Adrenal gland (tissue), 12 donors: ENCODE results near the gene GAB4. TPM values are rescaled to one million over a fixed set of nuclear protein-coding genes. Genes with fewer than 3 reads are reported as not detected.

Source experiments
- DNase-seq, 7 donors: peaks; one replicate each; pipeline ENCODE4 v3.0.0-alpha.2; 2019 to 2020
- H3K27ac ChIP-seq, 5 donors: fragments of 200-600 bp; sonication (generic) in 4 of 5; 1 replicate in 3 of 5; 2 replicates in 2 of 5; pipeline versions ENCODE4 v1.5.1 to v1.8.0; 2016 to 2020; ENCODE audit warnings: mild to moderate bottlenecking in 1 of 5
- H3K27me3 ChIP-seq: fragments of 200-600 bp; 2 replicates; pipeline ENCODE4 v1.8.0; 2021
- H3K36me3 ChIP-seq, 2 donors: fragments of 200-600 bp; replicated peaks in 1 of 2; 1 replicate in 1 of 2; 2 replicates in 1 of 2; pipeline versions ENCODE4 v1.5.1 to v1.8.0; 2018 to 2022
- H3K4me1 ChIP-seq, 2 donors: fragments of 200-600 bp; replicated peaks in 1 of 2; 1 replicate in 1 of 2; 2 replicates in 1 of 2; pipeline versions ENCODE4 v1.5.1 to v1.8.0; 2018 to 2021
- H3K4me3 ChIP-seq, 4 donors: fragments of 200-600 bp; sonication (generic) in 3 of 4; one replicate each; pipeline ENCODE4 v1.5.1; 2016 to 2018
- H3K9me3 ChIP-seq, 3 donors: fragments of 200-600 bp; sonication (generic) in 1 of 3; replicated peaks in 1 of 3; 1 replicate in 2 of 3; 2 replicates in 1 of 3; pipeline versions ENCODE4 v1.5.1 to v1.8.0; 2016 to 2021
- POLR2A ChIP-seq, 2 donors: fragments of 450-650 bp; IDR thresholded peaks; one replicate each; pipeline ENCODE4 v1.6.1; 2017; ENCODE audit warnings: antibody characterized with exemption in 2 of 2, mild to moderate bottlenecking in 2 of 2, moderate library complexity in 1 of 2
- WGBS, 4 donors: extraction: QIAGEN DNeasy Blood & Tissue Kit in 2 of 4; methylation state at CpG; one replicate each; pipeline versions ENCODE4 v1.1.5 to v1.1.7; 2013 to 2017; 5-methylcytosine and 5-hydroxymethylcytosine counted together
- intact Hi-C, 2 donors: fragments of 100-400 bp; cut with DNase I; formaldehyde crosslinking; loops; one replicate each; pipeline versions ENCODE4 v1.14.1 to v1.15.0; 2022 to 2023
- polyA plus RNA-seq, 3 donors: library from polyadenylated mRNA; stranded (reverse); fragments of 200-250 nt in 2 of 3; fragments of 350-450 nt in 1 of 3; fragmentation: Illumina TruSeq in 1 of 3; extraction: RNeasy Lipid Tissue Mini Kit (QIAGEN cat#74804) in 1 of 3; gene quantifications; one replicate each; pipeline ENCODE4 v1.2.3, GENCODE V29; 2013 to 2014
- total RNA-seq, 9 donors: library from RNA; depleted of rRNA in 4 of 9; stranded (reverse); fragments of >200 nt in 4 of 9; fragments of 120-200 nt in 1 of 9; fragmentation: NEBNext Ultra II Directional in 1 of 9; extraction: Animal tissue kit (Norgen Biotek cat#: 25700) in 1 of 9; gene quantifications; one replicate each; pipeline versions ENCODE4 v1.1.0 to v1.2.4, GENCODE V29; 2013 to 2023
- TF ChIP-seq, protein P1 (sequence below), 6 experiments: fragments of 450-650 bp in 4 of 6; fragments of 200-600 bp in 2 of 6; sonication (generic) in 1 of 6; IDR thresholded peaks; 1 replicate in 5 of 6; 2 replicates in 1 of 6; pipeline versions ENCODE4 v1.5.1 to v1.8.0; 2016 to 2021; ENCODE audit warnings: antibody characterized with exemption in 6 of 6, mild to moderate bottlenecking in 2 of 6, moderate library complexity in 1 of 6
- donor health status: healthy with polysubstance abuse.
- donor health status: Bipolar disorder and iron deficiency.
- donor health status: DM: yes; HTN: yes; CAD: no.
- donor health status: DM: no; HTN: no; CAD: no.
- donor health status: DM: no; HTN: no; CAD: no.
- donor health status: DM: yes; HTN: yes; CAD: no.

The GAB4 gene
- total and polyA plus RNA-seq, 12 donors = 0.03 TPM; not detected in 11

DNA sequence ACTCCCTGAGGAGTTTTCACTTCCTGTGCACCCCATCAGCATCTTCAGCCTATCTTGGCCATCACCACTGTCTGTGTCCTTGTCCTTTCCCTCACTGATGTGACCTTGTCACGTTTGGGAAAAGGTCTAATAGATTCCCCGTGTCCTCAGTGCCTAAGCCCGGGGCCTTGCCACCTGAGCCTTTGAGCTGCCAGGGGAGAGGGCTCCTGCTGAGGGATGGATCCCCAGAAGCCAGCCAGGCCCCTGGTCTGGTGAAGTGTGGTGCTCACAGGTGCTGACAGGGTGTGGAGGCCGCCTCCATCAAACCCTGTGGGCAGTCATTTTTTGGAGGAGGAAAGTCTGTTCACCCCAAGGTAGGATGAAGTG, 47.2 kb downstream of the GAB4 start:
- H3K27ac ChIP-seq = no peak overlapping the region
- no peak for DNase-seq
- 50 to 67% (median 58%) methylated on average over 2 to 4 of the region's 4 CpGs for WGBS, 4 donors
- no peaks in the 10 kb centered on the region for H3K27me3 ChIP-seq
- no peaks in the 10 kb centered on the region for H3K36me3 ChIP-seq
- intact Hi-C loops = no loop called here
- H3K4me1 ChIP-seq = no peaks in the 10 kb centered on the region
- H3K9me3 ChIP-seq = no peaks in the 10 kb centered on the region
- TF ChIP-seq, protein P1, sequence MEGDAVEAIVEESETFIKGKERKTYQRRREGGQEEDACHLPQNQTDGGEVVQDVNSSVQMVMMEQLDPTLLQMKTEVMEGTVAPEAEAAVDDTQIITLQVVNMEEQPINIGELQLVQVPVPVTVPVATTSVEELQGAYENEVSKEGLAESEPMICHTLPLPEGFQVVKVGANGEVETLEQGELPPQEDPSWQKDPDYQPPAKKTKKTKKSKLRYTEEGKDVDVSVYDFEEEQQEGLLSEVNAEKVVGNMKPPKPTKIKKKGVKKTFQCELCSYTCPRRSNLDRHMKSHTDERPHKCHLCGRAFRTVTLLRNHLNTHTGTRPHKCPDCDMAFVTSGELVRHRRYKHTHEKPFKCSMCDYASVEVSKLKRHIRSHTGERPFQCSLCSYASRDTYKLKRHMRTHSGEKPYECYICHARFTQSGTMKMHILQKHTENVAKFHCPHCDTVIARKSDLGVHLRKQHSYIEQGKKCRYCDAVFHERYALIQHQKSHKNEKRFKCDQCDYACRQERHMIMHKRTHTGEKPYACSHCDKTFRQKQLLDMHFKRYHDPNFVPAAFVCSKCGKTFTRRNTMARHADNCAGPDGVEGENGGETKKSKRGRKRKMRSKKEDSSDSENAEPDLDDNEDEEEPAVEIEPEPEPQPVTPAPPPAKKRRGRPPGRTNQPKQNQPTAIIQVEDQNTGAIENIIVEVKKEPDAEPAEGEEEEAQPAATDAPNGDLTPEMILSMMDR (IDR thresholded peaks at IDR 0.05) = no peak
- TF ChIP-seq POLR2A (IDR thresholded peaks at IDR 0.05) = no peak
- no peak overlapping the region for H3K4me3 ChIP-seq

- no peaks in the 10 kb centered on the region for H3K4me1 ChIP-seq
- intact Hi-C loops = no loop called here
- no peaks in the 10 kb centered on the region for H3K9me3 ChIP-seq
- WGBS, 4 donors = 67 to 88% (median 81%) methylated on average over 1 to 3 of the region's 3 CpGs
- DNase-seq = no peak
- no peak overlapping the region for H3K4me3 ChIP-seq
- H3K27ac ChIP-seq = no peak overlapping the region
- no peaks in the 10 kb centered on the region for H3K27me3 ChIP-seq
- H3K36me3 ChIP-seq = no peaks in the 10 kb centered on the region
- TF ChIP-seq, protein P1 (IDR thresholded peaks at IDR 0.05) = no peak
- TF ChIP-seq POLR2A (IDR thresholded peaks at IDR 0.05) = no peak
These were observed 47.7 kb downstream of the GAB4 start for GRCh38 chr22:16960220-16960883.

DNA sequence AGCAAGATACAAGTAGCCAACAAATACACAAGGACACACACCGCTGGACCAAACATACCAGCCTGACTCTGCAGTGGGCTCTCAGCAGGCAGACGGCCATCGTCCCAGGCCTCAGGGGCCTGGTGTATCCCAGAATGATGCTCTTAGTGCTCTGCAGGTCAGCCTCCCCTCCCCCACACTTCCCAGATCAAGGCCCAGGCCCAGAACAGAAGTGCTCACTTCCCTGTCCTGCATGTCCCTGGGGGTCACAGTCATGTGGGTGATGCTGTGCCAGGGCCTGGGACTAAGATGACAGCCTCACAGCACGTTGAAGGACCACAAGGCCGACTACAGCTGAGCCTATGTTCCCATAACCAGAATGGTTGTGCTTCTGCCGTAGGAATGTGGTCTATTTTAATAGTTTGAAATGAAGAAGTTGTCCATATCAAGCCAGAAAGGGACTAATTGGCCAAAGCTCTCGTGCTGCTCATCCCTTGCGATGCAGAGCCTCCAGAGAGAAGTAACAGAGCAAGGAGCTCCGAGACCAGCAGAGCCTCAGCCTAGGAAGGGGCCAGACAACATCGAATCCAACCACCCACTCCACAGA, 48.6 kb downstream of the GAB4 start:
- no peak for DNase-seq
- 81 to 91% (median 89%) methylated on average over 9 to 10 of the region's 10 CpGs for WGBS, 4 donors
- no peaks in the 10 kb centered on the region for H3K9me3 ChIP-seq
- no peaks in the 10 kb centered on the region for H3K4me1 ChIP-seq
- no peak overlapping the region for H3K27ac ChIP-seq
- intact Hi-C loops = no loop called here
- TF ChIP-seq, protein P1 (IDR thresholded peaks at IDR 0.05) = no peak
- no peak for TF ChIP-seq POLR2A (IDR thresholded peaks at IDR 0.05)
- H3K36me3 ChIP-seq = no peaks in the 10 kb centered on the region
- H3K4me3 ChIP-seq = no peak overlapping the region
- no peaks in the 10 kb centered on the region for H3K27me3 ChIP-seq

DNA sequence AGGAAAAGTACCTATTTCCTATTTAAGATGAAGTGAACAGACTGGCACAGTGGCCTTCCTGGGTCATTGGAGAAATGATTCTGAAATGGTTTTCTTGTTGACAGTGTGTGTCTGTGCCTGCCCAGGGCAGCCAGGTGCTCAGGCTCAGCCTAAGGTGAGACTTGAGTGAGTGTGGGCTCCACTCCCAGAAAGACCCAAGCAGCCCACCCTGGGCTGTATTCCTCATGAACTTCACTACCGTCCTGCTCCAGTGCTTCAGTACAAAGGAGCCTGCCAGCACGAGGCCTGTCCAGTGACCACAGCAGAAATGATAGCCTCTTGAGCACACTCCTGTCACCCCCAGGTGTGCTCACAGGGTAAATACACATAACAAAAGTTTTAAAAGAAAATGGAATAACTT, 49.5 kb downstream of the GAB4 start:
- WGBS, 4 donors = 85 to 100% (median 93%) methylated on average over 2 of the region's 2 CpGs
- intact Hi-C loops = no loop called here
- Histone ChIP-seq H3K27ac (no peak overlapping the region), H3K36me3 (no peaks in the 10 kb centered on the region), H3K4me1 (no peaks in the 10 kb centered on the region), H3K4me3 (no peak overlapping the region), H3K9me3 (no peaks in the 10 kb centered on the region), H3K27me3 (no peaks in the 10 kb centered on the region)
- TF ChIP-seq POLR2A (IDR thresholded peaks at IDR 0.05) = no peak
- TF ChIP-seq, protein P1 (IDR thresholded peaks at IDR 0.05) = no peak
- no peak for DNase-seq
